ENCODE results near the gene CHL1.

Gene CHL1

GRCh38 chr3:436053-436452 is 239.5 kb downstream of the CHL1 start:
- DNase-seq (ENCODE audit: low read depth, low spot score), result no peak
- TF ChIP-seq CTCF (IDR thresholded peaks at IDR 0.05; ENCODE audit: insufficient read depth, low read length, missing control alignments), result no peak
- H3K4me3 ChIP-seq (ENCODE audit: low read depth, low read length), result no peak overlapping the region
- ChIA-PET CTCF (no interaction called here), POLR2A (no interaction called here)

GRCh38 chr3:440826-441225 is 244.3 kb downstream of the CHL1 start:
- POLR2A ChIA-PET, result no interaction called here
- no peak for DNase-seq (ENCODE audit: low read depth, low spot score)
- no peak for TF ChIP-seq CTCF (IDR thresholded peaks at IDR 0.05; ENCODE audit: insufficient read depth, low read length, missing control alignments)
- no peak overlapping the region for H3K4me3 ChIP-seq (ENCODE audit: low read depth, low read length)
- CTCF ChIA-PET, result no interaction called here

GRCh38 chr3:445960-446359 is 249.4 kb downstream of the CHL1 start:
- DNase-seq (ENCODE audit: low read depth, low spot score), result no peak
- ChIA-PET CTCF (no interaction called here), POLR2A (no interaction called here)
- TF ChIP-seq CTCF (IDR thresholded peaks at IDR 0.05; ENCODE audit: insufficient read depth, low read length, missing control alignments), result no peak
- no peak overlapping the region for H3K4me3 ChIP-seq (ENCODE audit: low read depth, low read length)

GRCh38 chr3:447671-448070 is 251.1 kb downstream of the CHL1 start:
- ChIA-PET POLR2A (no interaction called here), CTCF (no interaction called here)
- H3K4me3 ChIP-seq (ENCODE audit: low read depth, low read length), result no peak overlapping the region
- DNase-seq (ENCODE audit: low read depth, low spot score), result no peak
- no peak for TF ChIP-seq CTCF (IDR thresholded peaks at IDR 0.05; ENCODE audit: insufficient read depth, low read length, missing control alignments)

- CTCF ChIA-PET, result no interaction called here
- POLR2A ChIA-PET, result no interaction called here
Observed at GRCh38 chr3:449711-450110, 253.1 kb downstream of the CHL1 start.

GRCh38 chr3:452221-452620 is 255.7 kb downstream of the CHL1 start:
- no peak for DNase-seq (ENCODE audit: low read depth, low spot score)
- TF ChIP-seq CTCF (IDR thresholded peaks at IDR 0.05; ENCODE audit: insufficient read depth, low read length, missing control alignments), result no peak
- ChIA-PET CTCF (no interaction called here), POLR2A (no interaction called here)
- no peak overlapping the region for H3K4me3 ChIP-seq (ENCODE audit: low read depth, low read length)

More at GRCh38 chr3:449711-450110, 253.1 kb downstream of the CHL1 start:
- no peak overlapping the region for H3K4me3 ChIP-seq (ENCODE audit: low read depth, low read length)
- DNase-seq (ENCODE audit: low read depth, low spot score), result no peak
- no peak for TF ChIP-seq CTCF (IDR thresholded peaks at IDR 0.05; ENCODE audit: insufficient read depth, low read length, missing control alignments)

Data from AG04449 (cell line).